HG03135 (cell line): ENCODE data around the gene RAC3.
"Not testable (repeated sequence)": the region's sequence is repeated elsewhere in the genome, so short reads cannot be mapped to it uniquely, and the experiment has no call there.

Source experiments
- ATAC-seq: cut with Tn5 transposase; IDR thresholded peaks from one replicate; pipeline ENCODE4 v1.9.1; 2021; ENCODE audit warnings: mild to moderate bottlenecking, moderate library complexity; ENCODE audit not compliant: unreplicated experiment

Gene RAC3

DNA sequence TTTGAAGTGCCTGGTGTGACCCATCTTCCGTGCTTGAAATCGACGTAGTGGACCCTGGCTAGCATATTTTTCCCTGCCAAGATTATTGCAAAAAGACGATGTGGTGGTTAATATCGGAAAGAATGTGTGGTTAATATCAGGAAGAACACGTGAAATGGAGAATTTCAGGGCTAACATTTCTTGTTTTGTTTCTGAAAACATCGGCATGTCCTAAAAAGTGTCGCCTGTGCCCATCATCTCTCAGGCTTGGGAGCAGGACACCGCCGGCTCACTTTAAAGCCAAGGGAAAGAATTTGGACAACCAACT, 6.4 kb downstream of the RAC3 start:
- ATAC-seq = no peak

DNA sequence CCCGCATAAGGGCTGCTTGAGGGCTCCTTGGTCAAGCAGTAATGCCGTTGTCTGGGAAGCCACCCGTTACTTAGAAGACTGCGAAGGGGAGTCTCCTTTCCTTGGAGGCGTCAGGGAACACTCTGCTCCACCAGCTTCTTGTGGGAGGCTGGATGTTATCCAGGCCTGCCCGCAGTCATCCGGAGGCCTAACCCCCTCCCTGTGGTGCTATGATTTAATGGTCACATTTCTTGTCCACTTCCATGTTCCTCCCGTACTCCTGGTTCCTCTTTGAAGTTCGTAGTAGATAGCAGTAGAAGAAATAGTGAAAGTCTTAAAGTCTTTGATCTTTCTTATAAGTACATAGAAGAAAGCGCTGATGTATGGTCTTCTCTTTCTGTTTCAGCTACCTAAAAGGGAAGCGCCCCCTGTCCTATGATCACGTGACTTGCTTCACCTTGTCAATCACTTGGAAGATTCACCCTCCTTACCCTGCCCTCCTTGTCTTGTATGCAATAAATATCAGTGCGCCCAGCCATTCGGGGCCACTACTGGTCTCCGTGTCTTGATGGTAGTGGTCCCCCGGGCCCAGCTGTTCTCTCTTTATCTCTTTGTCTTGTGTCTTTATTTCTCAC, 7.4 kb downstream of the RAC3 start:
- not testable (repeated sequence) for ATAC-seq

GRCh38 chr17:82039695-82040299, 8.3 kb downstream of the RAC3 start:
- no peak for ATAC-seq

DNA sequence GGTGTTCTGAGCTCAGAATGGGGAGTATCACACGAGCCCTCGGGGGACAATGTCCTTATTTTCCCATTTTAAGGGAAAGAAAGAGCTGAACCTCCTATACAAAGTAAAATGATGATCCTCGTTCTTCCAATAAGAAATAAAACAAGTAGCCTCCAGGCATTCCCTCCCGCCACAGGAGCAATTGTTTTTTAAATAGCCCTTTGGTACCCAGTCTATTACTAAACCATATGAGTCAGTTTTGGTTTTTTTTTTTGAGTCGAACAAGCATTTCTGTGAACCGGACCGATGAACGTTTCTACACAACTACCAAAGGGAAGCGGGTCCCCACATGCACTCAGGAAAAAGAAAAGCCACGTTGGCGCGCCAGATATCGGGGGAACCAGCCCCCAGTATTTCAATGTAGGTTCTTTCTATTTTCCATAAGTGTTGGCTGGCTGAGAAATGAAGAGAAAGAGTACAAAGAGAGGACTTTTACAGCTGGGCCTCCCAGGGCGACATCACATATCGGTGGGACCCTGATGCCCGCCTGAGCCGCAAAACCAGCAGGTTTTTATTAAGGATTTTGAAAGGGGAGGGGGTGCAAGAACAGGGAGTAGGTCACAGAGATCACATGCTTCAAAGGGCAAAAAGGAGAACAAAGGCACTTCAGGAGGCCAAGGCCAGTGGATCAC, 9.8 kb downstream of the RAC3 start:
- ATAC-seq = no peak

DNA sequence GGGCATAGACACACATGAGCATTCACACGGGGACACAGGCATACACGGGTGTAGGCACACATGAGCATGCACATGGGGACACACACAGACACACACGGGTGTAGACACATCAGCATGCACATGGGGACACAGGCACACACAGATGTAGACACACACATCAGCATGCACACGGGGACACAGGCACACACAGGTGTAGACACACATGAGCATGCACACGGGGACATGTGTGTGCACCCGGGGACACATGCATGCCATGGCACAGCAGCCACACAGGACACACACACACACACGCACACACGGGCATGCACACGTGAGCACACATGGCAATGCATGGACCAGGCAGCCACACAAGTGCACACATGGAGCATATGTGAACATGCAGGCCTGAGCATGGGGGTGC, 11.2 kb downstream of the RAC3 start:
- ATAC-seq = no peak

DNA sequence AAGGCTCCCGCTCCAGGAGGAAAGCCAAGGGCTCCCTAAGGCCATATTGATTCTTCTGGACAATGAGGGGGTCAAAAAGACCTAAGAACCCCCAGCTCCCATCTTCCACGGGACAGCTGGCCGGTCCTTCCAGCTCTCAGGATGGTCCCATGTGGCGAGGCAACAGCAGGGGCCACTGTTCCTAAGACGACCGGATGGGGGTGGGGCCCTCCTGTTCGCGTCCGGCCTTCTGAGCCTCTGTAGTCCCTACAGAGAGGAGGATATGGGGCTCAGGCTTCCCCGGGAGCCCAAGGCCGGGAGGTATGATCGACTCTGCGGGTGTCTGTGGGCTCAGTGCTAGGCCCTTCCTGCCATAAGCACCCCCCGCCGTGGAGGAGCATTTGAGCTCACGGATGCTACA, 12.0 kb downstream of the RAC3 start:
- ATAC-seq = no peak

GRCh38 chr17:82045936-82046484, 14.5 kb downstream of the RAC3 start:
- no peak for ATAC-seq

GRCh38 chr17:82046903-82047302, 15.4 kb downstream of the RAC3 start:
- no peak for ATAC-seq

DNA sequence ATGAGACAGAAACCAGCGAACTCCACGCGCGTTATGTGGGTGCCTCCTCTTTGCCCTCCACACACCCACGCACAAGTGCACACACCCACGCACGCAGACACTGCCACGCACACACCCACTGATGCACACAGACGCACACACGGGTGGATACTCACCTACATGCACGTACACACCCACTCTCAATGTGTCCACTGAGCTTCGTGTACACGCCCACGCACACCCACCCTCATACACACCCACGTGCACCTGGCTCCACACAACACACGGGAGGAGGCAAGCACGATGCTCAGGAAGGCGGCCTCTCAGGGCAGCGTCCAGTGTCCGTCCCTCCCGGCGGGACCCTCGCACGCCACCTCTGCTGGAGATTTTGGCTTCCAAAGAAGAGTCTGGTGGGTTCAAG, 15.9 kb downstream of the RAC3 start:
- no peak for ATAC-seq

DNA sequence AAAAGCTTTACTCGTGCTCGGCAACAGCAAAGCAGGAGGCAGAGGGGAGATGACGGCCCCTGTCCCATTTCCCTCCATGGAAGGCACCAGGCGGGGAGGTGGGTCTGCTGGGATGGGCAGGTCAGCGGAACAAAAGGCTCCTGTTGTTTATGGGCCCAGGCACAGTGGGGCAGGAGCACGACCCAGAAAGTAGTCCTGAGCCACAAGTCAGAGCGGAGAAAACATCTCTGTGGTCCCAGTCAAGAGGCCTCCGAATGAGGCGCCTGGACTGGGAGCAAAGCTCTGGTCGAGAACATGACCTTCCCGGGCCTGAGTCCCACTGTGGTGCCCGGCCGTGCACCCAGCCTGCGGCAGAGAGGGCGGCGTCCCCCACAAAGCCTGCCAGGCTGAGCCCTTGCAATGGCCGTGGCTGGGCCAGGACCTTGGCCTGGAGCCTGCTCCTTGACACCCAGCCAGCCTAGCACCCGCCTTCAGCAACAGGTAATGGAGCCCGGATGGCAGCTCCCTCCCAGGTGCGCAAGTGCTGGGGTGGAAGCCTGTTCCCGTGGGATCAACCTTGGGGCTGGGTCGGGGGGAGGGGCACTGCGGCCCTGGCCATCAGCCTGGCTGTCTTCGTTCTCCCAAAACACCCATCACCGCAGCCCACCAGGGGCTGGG, 16.6 kb downstream of the RAC3 start:
- no peak for ATAC-seq

DNA sequence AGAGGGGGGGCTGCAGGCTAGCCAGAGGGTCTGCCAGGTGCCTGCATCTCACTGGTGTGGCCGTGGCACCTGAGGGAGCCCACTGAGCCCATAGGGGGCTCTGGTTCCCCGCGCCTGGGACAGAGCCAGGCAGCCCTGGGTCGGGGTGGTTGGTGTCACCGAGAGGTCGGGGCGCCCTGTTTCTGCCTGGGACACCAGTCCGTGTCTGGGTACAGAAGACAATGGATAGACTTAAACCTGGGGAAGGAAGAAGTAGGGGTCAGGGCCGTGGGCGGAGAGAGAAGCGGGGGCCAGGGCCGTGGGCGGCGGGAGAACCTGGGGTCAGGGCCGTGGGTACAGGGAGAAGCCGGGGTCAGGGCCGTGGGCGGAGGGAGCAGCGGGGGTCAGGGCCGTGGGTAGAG, 17.1 kb downstream of the RAC3 start:
- no peak for ATAC-seq

DNA sequence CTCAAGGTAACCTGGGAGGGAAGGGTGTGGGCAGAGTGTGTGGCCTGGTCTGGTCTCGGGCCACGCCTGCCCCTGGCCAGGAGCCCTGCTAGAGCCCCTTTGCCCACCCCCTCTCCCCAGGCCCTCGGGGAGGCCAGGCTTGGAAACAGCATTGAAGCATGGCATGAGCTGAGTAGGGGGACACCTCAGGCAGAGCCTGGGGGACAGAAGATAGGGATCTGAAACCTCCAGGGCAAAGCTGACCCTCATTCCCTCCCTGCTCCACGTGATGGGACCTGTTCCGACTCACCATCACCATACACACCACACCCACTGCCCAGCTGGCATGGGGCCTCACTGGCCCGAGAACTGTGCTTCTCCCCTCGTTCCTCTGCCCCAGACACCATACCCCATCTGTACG, 17.6 kb downstream of the RAC3 start:
- ATAC-seq = no peak

DNA sequence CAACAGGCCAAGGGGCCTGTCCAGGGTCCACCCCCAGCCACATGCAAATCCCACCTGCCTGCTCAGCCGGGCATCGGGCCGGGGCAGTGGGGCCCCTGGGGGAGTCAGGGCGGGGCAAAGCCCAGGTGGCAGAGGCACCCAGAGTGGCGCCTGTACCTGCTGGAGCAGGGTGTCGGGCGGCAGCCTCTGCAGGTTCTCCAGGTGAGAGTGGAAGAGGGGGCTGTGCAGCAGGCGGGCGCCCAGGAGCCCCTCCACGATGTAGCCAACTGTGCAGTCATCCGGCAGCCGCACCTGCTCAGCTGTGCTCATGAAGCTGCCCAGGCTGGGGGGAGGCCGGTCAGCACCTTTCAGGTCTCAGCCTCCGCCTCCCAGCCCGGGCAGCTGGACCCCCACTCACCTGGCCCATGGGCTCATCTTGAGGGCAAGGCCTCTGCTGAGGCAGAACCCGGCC, 18.1 kb downstream of the RAC3 start:
- ATAC-seq = no peak

GRCh38 chr17:82050152-82050760, 18.8 kb downstream of the RAC3 start:
- no peak for ATAC-seq

DNA sequence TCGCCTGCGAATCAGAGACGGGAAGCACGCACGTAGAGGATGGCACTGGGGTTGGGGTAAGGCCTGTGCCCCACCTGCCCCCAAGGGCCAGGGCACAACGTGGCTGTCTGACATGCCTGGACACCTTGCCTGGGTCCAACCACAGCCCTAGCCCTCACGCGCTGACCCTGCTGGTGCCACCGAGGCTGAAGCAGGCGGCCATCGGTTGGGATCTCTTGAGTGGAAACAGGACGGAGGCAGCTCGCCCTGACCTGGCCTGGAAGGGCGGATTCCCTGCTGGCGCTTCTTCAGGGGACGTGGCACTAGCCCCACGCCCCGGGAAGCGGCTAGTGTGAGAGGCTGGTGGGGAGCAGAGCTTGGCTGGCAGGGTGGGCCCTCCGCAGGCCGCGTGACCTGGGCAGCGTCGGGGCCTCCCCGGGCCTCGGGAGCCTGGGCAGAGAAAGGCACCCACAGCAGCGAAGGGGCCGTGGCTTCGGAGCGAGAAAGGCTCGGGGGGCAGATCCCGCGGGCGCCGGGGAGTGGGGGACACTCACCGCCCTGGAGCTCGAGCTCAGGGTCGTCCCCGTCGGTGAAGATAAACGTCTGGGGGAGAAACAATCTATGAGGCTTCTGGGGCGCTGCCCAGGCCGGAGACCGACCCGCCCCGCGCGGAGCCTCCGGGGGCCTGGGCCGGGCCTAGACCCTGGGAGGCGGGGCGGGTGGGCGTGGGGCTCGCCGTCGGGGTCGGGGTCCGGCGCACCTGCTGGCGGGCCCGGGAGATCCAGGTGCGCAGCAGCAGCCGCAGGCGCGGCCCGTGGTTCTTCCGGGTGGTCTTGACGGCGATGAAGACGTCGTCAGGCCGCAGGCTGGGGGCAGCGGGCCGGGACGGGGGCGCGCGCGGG, 19.5 kb downstream of the RAC3 start:
- no peak for ATAC-seq

DNA sequence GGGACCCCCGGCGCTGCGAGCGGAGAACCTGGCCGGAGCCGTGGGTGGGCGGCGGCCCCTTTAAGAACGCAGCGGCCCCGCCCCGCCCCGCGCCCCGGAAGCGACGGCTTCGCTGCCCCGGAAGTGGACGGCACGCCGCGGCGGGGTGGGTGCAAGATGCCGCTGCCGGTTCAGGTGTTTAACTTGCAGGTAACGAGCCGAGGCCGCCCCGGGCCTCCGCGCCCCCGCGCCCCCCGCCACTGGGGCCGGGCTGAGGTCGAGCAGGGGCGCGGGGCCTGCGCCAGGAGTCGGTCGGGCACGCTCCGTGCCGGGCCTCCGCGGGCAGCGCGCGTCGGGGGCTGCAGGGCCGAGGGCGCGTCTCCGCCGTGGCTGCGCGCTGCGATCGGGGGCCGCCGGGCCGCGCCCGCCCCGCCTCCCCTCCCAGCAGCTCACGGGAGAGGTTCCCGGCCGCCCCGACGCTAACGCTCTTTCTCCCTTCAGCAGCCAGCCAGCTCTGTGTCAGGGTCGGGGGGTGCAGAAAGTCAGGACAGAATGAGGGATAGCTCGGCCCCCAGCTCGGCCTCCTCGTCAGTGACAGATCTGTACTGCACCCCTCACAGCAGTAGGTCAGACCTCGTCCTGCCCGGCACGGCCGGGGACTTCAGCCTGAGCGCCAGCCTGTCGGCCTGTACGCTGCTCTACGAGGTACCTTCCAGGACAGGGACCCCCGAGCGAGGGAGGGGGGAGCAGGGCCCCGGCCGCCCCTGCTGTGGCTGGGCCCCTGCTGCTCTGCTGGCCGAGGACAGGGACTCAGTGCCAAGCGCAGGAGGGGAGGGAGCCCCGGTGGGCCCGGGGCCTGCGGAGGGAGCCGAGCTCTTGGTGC, 20.5 kb downstream of the RAC3 start, which contains the start of the genes GPS1 and RFNG:
Gene GPS1 (plus strand): TSS at position 123 of the 862 bp plus-strand sequence. CDS start 34 bp downstream, at position 157.
Gene RFNG (minus strand): TSS at position 36 of the 862 bp plus-strand sequence. CDS start 45 bp downstream, outside the sequence.
- ATAC-seq = peak; percentile 53

GRCh38 chr17:82052638-82053059, 21.2 kb downstream of the RAC3 start:
- ATAC-seq = no peak

DNA sequence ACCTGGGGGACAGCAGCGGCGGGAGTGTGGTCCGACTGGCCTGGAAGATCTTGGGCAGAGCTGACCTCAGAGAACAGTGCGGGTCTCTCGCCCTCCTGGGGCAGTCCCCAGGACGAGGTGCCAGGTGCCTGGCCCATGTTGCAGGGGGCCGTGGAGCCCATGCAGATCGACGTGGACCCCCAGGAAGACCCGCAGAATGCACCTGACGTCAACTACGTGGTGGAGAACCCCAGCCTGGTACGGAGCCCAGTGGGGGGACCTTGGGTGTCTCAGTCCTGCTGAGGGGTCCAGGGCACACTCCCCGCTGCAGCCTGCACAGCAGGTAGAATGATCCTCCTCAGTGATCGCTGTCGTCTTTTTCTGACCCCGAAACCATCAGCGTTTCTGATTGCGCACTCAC, 21.7 kb downstream of the RAC3 start:
- ATAC-seq = no peak
